NOMO-1 treated with DMSO at 0.1 percent for 48 hours (cell line): ENCODE measurements around the gene DPF3.

Source experiments
- DNase-seq: peaks from one replicate; lab custom pipeline; 2025; ENCODE audit not compliant: unreplicated experiment; lab: John Stamatoyannopoulos, UW

The DPF3 gene

GRCh38 chr14:72801836-72802587, 91.9 kb downstream of the DPF3 start:
- no peak for DNase-seq

DNA sequence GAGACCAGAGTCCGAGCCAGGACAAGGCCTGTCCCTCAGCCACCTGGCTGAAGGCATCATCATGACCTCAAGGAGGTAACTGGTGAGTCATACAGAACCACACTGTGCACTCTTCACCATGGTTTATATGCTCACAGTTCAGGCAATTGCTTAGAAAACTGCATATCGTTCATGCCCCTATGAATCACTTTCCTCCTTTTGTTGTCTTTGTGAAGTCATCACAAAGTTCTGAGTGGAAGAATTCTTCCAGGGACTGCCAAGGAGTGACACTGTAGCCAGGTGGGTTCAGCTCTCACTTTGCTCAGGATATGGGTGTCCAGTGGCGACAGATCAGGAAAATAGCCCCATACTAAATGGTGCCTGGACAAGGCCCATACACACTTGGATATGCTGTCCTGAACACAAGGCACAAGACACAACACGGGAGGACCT, 92.5 kb downstream of the DPF3 start:
- no peak for DNase-seq

DNA sequence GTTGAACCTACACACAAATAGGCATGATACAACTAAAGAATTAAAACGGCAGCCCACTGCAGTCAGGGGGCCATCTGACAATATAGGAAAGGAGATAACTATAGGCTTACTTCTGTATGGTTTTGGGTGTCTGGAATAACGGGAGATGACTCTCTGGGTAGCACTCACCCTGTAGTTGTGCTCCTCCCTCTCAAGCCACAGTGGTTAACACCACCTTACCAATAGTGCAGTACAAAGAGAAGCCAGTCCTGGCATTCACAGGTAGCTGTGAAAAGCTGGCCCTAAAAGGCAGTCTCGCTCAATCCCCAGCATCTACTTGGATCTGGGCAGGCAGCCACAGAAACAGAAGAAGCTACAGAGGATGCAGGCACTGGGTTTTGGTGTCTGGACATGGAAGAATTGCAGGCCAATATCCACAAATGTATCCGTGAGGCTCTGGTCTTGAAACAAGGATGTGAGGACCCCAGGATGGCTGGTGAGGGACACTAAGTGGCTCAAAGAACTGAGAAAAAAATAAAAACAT, 93.0 kb downstream of the DPF3 start:
- no peak for DNase-seq

DNA sequence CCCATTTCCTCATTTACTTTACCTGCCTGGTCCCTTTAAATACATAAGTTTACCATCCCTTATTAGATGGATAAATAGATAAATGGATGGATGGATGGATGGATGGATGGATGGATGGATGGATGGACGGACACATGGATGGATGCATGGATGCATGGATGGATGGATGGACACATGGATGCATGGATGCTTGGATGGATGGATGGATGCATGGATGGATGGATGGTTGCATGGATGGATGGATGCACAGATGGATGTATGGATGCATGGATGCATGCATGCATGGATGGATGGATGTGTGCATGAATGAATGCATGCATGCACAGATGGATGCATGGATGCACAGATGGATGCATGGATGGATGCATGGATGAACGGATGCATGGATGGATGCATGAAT, 93.6 kb downstream of the DPF3 start:
- no peak for DNase-seq

DNA sequence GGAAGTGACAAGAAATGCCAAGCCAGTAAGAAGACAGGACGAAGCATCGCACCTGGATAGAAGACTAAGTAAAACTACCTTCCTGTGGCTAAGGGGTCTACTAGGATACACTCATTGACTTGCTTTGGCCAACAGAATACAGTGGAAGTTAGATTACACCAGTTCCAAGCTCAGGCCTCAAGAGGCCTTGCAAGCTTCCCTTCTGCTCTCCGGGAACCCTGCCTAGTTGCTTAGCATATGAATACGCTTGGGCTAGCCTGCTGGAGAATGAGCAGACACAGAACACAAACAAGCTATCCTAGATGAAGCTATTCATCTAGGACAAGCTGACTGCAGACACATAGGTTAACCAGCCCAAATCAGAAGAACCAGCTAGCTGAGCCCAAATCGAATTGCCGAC, 97.0 kb downstream of the DPF3 start:
- no peak for DNase-seq

DNA sequence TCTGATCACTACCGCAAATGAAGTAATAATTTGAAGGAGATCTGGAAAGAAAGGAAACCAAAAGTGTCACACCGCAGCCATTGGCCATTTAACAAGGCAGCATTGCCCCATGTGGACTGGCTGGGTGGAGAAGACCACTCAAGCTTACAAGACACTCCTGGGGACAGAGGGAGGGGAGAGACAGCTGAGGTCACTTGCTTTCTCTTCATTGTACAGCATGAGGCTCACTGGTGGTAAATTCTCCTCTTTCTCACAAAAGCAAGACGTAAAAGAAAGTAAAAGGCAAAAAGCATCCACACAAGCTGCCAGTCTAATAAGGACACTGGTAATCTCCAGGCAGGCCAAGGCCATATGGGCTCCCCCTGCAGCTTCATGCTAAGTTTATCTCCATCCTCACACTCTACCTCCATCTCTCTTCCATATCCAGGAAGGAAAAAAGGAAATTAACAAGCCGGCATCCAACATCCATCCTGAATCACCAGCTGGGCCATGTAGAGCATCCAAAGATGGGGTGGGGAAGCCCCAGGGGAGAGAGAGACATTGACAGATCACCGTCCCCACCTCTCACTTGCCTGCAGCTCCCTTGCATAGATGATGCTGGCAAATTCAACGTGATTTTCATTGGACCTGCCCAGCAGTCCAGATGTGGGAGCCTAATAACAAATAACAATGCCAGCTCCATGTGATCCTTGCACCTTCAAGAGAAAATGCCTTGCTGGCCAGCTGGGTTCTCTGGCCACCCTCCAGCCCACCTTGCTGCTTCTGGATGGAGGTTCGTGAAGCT, 100.6 kb downstream of the DPF3 start:
- DNase-seq, result no peak

DNA sequence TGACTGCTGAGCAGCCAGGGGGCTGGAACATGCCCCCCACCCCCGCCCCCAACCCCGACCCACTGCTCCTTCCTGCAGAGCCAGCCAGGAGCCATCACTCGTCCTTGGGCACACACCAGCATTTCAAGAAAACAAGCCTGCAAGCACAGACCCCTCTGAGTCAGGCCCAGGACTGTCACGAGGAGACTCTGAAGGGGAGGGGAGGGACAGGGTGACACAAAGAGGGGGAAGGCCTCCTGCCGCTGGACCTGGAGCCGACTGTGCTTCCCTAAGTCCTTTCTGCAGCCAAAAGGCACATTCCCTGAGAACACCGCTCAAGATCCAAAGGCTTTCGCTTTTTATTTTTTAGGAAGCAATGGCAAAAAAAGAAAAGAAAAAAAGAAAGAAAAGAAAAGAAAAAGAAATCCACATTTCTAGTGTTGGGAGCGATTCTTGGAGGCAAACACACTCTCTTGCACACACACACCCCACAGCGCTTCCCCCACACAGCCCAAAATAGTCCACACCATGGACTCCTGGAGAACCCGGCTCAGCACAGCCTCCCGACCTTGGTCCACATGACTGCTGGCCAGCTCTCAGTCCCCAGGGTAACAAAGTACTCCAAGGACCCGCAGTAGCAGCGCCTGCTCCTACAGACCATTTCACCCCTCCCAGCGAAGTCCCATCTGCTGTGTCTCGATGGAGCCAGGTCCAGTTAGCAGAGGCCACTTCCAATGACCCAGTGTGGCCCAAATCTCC, 101.7 kb downstream of the DPF3 start:
- DNase-seq, result no peak

DNA sequence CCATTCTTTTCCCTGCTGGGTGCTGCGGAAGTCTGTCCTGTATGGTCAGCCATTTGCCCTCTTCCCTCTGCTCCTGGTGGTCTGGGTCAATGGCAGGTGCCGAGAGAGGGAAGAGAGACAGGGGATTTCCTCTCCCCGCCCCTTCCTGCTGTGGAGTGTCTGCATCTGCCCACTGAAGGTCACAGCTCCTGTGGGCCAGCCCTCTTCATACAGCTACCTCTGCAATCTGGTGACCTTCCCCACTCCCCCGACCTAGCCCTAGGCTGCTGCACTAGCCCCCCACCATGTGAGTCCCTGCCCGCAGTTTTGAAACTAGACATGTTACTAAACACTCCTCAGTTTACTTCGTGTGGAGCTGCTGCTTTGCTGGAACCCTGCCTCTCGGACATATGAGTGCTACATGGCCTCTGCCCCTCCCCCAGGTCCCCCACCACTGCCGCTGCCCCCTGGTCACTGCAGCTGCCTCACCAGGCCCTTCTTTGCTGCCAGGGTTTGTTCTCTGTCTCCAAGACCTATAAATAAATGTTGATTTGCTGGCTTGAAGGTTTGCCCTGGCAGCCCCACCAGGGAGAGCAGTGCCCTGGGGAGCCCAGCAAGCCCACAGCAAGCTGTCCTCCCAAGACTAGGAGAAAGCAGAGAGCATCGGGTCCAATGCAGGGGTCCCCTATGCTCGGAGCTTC, 102.9 kb downstream of the DPF3 start:
- DNase-seq, result no peak

DNA sequence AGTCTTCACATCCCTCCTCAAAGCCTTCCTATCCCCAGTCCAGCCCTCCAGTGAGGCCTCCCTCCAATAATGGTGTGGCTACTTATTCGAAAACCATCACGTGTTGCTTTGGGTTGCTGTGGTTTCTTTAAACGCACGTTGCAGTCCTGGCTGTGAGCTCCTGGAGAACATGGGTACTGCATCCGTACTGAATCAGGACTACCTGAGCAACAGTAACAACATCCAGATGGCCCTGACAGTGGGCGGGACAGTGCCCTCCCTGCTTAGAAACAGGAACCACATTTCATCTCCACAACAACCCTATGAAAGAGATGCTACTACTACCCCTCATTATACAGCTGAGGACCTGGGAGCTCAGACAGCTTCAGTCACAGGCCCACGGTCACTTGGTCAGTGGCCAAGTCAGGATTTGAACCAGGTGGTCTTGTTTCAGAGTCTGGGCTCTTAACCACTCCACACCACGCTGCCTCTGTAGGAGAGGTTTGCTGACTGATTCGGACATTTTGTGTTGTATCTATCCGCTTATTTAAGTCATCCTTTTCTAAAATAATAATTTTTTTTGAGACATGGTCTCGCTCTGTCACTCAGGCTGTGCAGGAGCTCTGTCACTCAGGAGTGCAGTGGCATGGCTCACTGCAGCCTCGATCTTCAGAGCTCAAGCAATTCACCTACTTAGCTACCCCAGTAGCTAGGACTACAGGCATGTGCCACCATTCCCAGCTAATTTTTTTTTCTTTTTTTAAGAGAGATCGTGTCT, 104.8 kb downstream of the DPF3 start:
- no peak for DNase-seq

DNA sequence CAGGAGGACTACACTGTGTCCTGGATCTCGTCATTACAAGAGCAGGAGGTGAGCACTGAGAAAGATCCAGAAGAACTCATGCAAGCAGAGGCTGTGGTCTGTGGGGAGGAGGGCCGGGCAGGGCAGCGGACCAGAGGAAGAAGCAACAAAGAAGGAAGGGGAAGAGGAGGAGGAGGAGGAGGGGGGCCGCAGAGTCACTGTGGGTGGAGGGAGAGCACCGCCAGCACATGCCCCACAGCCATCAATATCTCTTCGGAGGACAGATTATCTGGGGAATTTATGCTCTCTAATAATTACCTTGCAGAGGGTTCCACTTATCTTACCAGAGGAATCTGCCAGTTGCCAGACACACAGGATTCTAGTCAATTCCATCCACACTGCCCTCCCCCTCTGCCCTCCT, 105.6 kb downstream of the DPF3 start:
- DNase-seq, result no peak

GRCh38 chr14:72787841-72788240, 106.1 kb downstream of the DPF3 start:
- DNase-seq, result no peak

DNA sequence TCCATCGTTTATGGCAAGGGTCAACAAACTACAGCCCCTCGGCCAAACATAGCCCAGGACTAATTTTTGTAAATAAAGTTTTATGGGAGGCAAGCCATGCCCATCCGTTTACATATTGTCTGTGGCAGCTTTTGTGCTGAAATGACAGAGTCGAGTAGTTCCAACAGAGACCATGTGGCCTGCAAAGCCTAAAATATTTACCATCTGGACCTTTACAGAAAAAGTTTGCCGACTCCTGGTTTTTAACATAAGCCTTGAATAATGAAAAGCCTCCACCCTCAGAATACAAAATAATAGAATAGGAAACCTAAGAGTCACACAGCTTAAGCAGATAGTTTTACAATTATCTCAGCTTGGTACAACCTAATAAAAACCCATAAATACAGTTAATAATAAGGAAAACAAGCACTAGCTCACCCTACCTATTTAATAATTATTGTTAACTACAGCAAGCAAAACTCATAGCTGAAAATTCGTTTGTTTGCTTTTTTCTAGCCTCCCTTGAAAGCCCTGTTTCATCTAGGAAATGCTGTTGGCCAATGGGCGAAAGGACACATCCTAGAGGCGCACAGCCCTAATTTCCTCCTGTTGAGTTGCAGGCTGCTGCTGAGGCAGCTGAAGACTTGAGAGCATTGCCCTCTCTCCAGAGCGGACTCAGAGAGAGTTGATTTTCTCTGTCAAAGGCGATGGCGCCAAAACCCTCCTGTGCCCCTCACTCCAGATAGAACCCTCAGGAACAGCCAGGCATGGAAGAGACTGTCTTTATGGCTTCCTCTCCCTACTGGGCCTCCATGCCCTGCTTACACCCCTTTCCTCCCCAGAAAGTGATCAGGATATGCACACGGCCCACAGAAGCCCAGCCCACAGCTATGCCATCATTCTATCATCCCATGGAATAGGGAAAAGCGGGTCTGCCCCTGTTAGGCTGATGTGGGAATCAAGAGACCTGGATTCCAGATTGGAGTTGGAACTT, 107.2 kb downstream of the DPF3 start:
- DNase-seq, result no peak

- no peak for DNase-seq
These were observed 110.2 kb downstream of the DPF3 start for GRCh38 chr14:72783741-72784140.

DNA sequence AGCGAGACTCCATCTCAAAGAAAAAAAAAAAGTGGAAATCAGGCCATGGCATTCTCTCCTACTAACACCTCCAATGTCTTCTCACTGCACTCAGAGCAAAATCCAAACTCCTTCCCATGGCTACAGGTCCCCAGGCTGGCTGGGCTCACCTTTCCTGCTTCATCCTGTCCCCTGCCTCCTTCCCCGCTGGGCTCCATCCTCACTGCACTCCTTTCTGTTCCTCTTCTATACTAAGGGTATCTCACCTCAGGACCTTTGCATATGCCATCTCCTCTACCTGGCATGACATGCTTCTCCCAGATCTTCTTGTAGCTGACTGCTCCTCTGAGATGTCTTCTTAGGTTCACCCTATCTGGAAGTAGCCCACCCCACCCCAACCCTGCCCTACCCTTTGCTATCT, 111.1 kb downstream of the DPF3 start:
- DNase-seq, result no peak

DNA sequence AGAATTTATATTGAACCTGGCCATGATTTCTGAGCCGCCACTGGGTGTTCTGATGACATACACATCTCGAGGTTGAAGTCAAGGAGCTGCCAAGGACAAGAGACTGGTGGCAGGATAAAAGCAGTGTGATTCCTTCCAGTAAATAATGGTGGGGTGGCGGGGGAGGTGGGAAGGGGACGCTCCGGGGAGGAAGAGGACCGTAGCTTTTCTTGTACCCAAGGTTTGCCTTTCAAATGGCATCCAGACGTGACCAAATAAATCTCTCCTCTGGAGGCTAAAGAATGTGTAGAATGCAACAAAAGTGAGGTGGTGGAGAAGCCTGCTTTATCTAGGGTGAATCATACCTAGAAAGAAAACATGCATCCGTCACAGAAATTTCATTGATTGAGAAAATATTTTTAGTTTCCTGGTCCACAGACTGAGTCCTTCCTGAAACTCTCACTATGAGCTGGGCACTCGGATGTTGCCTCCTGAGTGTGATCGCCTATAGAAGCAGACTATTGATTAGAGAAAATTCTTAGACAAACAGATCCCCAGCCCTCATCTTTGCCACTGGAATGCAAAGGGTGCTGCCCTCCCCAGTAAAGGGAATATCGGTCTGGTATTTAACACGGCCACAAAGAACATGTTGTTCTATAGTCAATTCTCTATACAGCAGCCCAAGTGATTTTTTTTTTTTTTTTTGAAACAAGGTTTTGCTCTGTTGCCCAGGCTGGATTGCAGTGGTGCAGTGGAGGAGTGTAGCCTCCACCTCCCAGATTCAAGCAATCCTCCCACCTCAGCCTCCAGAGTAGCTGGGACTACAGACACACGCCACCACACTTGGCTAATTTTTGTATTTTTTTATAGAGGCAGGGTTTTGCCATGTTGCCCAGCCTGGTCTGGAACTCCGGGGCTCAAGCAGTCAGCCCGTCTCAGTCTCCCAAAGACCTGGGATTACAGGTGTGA, 112.1 kb downstream of the DPF3 start:
- no peak for DNase-seq

- DNase-seq, result no peak
These were observed 113.2 kb downstream of the DPF3 start for GRCh38 chr14:72780751-72781150.

DNA sequence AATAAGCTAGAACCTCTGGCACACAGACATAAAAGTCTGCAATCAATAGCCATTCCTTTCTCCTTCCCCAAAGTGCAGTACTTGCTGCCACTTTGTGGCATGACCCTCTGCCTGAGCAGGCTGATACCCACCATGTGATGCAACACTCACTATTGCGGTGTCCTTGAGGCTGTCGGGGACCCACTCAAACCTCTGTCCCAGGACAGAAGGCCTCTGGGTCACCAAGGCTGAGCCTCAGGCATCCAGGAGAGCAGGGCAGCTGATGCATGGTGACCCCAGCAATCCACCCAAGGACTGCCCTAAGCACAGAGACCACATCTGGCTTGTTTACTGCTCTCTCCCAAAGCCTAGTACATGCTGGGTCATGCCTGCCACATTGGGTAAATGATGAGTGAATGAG, 114.2 kb downstream of the DPF3 start:
- no peak for DNase-seq

DNA sequence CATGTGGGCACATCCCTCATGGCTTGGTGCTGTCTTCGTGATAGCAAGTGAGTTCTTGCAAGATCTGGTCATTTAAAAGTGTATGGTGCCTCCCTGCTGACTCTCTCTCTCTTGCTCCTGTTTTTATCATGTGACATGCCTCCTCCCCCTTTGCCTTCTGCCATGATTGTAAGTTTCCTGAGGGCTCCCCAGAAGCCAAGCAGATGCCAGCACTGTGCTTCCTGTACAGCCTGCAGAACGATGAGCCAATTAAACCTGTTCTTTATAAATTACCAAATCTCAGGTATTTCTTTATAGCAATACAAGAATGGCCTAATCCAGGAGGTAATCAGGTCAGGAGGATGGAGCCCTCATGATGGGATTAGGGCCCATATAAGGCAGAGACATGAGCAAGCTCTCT, 116.3 kb downstream of the DPF3 start:
- DNase-seq, result no peak
